HFFc6 (cell line): ENCODE results near the gene PSMD13. TPM values are rescaled to one million over a fixed set of nuclear protein-coding genes. Genes with fewer than 3 reads are reported as not detected.

Experiments used
- DNase-seq: peaks from one replicate; pipeline ENCODE4 v3.0.0-alpha.2; 2018
- H3K27ac Mint-ChIP-seq: 2 replicates; pipeline ENCODE4 v1.8.0; 2020; ENCODE audit warnings: mild to moderate bottlenecking, mixed read lengths
- H3K27me3 Mint-ChIP-seq: 2 replicates; pipeline ENCODE4 v1.8.0; 2021; ENCODE audit warnings: mild to moderate bottlenecking, moderate library complexity, mixed read lengths; ENCODE audit not compliant: insufficient read depth
- H3K36me3 Mint-ChIP-seq: 2 replicates; pipeline ENCODE4 v1.8.0; 2021; ENCODE audit warnings: low read depth, mixed read lengths
- H3K4me1 Mint-ChIP-seq: 2 replicates; pipeline ENCODE4 v1.8.0; 2020; ENCODE audit warnings: low read depth, mixed read lengths
- H3K4me3 Mint-ChIP-seq: 2 replicates; pipeline ENCODE4 v1.8.0; 2020; ENCODE audit warnings: mild to moderate bottlenecking, moderate library complexity, mixed read lengths
- H3K9me3 Mint-ChIP-seq: 2 replicates; pipeline ENCODE4 v1.8.0; 2020; ENCODE audit warnings: mild to moderate bottlenecking, mixed read lengths
- total RNA-seq, 6 experiments: library from RNA; stranded (reverse); fragmentation: NEBNext Ultra II Directional; extraction: Animal tissue kit (Norgen Biotek cat#: 25700); gene quantifications; 2 replicates in 1 of 6; 3 replicates in 5 of 6; pipeline ENCODE4 v1.2.3, GENCODE V29; 2021
- TF ChIP-seq, protein P1 (sequence below): fragments of 200-600 bp; sonication (generic); IDR thresholded peaks from 2 replicates; pipeline ENCODE4 v1.5.0; 2021; ENCODE audit warnings: antibody characterized with exemption, mild to moderate bottlenecking

The PSMD13 gene
- total RNA-seq, 6 experiments from 2014 or later = 167 to 180 (median 172) TPM

DNA sequence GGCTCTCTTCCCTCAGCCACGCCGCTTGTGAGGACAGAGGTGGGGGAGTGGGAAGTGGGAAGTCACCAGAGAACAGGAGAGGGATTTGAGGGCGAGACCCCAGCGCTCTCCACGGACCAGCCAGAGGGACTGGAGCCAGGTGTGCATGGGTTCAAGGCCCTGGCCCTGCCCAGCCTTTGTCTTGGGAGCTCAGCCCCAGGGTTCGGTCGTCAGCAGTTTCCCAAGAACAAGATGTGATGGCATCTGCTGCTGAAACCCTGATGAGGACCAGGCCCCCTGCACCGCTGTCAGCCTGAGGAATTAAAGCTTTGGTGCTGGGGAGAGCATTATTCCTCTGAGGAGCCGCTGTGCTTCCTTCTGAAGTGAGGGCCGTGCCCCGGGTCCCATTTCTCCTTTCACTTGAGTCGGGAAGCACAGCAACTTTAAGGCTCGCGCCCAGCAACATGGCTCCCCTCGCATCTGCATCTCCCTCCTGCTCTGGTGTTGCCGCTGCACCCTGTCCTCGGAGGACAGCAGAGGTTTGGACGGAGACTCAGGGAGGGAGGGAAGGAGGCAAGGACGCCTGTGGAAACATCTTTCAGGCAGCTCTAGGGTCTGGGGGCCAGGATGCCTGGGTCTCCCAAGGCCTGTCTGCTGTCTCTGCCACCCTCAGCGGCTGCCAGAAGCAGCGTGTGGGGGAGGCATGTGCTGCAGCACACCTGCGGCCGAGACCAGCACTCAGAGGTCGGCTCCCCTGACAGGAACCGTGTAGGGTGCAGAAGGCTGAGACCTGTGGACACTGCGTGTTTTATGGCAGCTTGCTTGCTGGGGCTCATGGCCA lies 58.8 kb downstream of the PSMD13 start:
- Mint-ChIP-seq H3K27ac (no peak overlapping the region), H3K27me3 (peaks cover 2% of the 10 kb centered on the region), H3K4me1 (no peaks in the 10 kb centered on the region), H3K4me3 (no peak overlapping the region), H3K9me3 (no peaks in the 10 kb centered on the region), H3K36me3 (no peaks in the 10 kb centered on the region)
- no peak for DNase-seq
- TF ChIP-seq, protein P1, sequence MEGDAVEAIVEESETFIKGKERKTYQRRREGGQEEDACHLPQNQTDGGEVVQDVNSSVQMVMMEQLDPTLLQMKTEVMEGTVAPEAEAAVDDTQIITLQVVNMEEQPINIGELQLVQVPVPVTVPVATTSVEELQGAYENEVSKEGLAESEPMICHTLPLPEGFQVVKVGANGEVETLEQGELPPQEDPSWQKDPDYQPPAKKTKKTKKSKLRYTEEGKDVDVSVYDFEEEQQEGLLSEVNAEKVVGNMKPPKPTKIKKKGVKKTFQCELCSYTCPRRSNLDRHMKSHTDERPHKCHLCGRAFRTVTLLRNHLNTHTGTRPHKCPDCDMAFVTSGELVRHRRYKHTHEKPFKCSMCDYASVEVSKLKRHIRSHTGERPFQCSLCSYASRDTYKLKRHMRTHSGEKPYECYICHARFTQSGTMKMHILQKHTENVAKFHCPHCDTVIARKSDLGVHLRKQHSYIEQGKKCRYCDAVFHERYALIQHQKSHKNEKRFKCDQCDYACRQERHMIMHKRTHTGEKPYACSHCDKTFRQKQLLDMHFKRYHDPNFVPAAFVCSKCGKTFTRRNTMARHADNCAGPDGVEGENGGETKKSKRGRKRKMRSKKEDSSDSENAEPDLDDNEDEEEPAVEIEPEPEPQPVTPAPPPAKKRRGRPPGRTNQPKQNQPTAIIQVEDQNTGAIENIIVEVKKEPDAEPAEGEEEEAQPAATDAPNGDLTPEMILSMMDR = no peak

DNA sequence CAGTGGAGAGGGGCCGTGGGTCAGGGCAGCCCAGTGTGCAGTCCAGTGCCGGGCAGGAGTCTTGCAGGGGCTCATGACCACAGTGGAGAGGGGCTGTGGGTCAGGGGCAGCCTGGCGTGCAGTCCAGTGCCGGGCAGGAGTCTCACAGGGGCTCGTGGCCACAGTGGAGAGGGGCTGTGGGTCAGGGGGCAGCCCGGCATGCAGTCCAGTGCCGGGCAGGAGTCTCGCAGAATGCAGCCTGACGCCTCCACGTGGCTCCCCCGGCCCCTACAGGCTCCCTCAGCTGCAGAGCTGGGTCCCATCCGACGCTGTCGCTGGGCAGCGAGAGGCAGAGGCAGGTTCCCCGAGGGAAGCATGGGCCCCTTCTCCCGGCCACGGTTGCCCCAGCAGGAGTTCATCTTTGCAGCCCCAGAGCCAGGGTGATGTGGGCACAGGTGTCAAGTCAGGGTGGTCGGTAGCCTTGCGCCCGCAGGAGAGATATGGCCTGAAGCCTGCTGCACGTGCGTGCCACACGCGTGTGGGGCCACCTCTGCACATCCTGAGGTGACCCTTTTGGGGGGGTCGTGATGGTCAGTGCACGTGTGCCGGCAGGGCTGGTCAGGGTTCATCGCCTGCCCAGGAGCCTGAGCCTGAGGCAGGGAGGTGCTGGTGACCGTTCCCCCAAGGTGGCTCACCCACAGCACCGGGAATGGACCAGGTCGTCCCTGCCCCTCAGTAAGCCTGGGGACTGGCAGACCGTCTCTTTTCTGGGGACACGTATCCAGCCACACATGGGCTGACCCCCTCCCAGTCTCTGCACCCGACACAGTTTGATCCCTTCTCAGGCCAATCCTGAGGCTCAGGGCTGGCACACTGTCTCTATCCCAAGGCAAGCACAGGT lies 59.6 kb downstream of the PSMD13 start:
- TF ChIP-seq, protein P1 = no peak
- Mint-ChIP-seq H3K4me3 (no peak overlapping the region), H3K27ac (no peak overlapping the region), H3K4me1 (no peaks in the 10 kb centered on the region), H3K36me3 (no peaks in the 10 kb centered on the region), H3K27me3 (peaks cover 5% of the 10 kb centered on the region), H3K9me3 (no peaks in the 10 kb centered on the region)
- DNase-seq = no peak

DNA sequence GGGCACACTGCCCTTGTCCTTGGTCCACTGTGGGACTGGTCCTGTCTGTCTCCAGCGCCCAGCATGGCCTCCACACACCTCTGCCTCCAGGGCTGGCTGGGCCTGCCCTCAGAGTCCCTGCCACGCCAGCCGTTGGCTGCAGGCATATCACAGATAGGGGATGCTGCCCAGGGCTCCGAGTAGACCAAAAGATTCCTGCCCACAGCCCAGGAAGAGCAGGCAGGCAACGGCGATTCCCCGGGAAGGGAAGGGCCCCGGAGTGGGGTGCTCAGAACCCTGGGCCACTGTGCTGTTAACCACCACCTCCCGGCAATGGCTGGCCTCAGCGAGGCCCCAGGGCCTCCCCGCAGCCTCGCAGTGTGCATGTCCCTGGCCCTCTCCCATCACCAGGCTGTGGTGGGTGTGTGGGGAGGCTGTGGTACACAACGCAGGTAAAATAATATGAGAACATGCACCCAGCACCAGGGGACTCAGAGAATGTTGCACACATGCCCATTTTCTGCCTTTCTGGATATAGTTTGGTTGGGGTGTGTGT lies 60.3 kb downstream of the PSMD13 start:
- H3K36me3 Mint-ChIP-seq = no peaks in the 10 kb centered on the region
- DNase-seq = no peak
- H3K9me3 Mint-ChIP-seq = no peaks in the 10 kb centered on the region
- H3K4me1 Mint-ChIP-seq = no peaks in the 10 kb centered on the region
- TF ChIP-seq, protein P1 = no peak
- H3K4me3 Mint-ChIP-seq = no peak overlapping the region
- H3K27me3 Mint-ChIP-seq = peaks cover 5% of the 10 kb centered on the region
- H3K27ac Mint-ChIP-seq = no peak overlapping the region

DNA sequence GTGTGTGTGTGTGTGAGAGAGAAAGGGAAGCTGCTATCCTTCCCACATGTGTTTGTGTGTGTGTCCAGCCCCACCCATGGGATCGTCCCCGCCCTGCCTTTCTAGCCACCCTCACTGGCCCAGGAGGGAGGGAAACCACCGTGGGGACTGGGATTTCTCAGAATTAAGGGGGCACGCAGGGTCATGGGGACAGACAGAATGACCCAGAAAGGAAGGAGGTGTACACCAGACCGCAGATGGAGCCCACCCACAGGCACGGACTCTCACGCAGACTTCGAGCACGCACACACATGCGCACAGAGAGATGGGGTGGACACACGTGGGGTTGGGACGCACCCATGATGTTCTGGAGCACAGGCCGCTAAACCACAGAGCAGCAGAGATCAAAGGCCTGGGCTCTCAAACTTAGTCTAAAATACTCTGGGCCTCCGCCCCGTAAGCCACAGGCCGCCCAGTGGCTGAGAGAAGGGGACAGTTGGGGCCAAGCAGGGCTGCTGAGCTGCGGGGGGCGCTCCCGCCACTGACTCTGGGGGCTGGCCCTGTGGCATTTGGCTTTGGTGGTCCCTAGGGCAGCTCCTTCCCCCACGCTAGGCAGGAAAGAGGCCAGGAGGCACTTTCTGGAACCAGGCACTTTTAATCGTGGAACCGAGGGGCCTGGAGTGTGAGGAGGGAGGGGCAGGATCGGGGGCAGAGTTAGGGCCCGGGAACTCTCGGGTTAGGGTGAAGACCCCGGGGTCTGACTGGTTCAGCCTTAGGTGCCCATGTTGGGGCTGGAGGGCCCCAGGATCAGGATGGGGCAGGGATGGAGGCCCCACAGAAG lies 61.0 kb downstream of the PSMD13 start:
- TF ChIP-seq, protein P1 = no peak
- no peaks in the 10 kb centered on the region for H3K36me3 Mint-ChIP-seq
- H3K27ac Mint-ChIP-seq = no peak overlapping the region
- no peaks in the 10 kb centered on the region for H3K4me1 Mint-ChIP-seq
- DNase-seq = no peak
- H3K27me3 Mint-ChIP-seq = peaks cover 5% of the 10 kb centered on the region
- H3K9me3 Mint-ChIP-seq = no peaks in the 10 kb centered on the region
- H3K4me3 Mint-ChIP-seq = no peak overlapping the region

DNA sequence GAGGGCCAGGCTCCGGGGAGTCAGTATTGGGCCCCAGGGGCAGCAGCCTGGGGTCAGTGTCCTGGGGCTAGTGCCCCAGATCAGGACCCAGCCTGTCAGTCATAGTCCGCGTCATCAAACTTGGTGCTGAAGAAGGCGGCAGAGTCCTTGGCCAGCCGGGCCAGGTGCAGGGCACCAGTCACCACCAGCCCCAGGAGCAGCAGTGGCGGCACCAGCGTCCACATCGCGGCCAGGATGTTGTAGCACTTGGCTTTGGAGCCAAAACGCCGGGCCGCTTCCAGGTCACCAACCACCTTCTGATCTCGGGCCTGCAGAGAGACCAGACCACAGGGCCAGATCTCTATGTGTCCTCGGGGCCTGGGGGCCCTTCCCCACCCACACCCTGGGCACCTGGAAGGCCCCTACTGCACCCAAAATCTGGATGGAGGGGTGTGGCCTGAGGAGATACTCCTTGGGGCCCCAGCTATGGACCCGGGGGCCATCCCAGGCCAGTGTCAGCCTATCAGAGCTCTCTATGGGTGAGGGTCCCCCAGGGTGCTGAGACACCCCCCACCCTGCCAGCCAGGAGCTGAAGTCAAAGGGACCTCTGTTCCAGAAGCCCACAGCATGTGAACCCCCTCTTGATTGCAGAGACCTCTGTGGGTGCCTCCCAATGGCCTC lies 61.8 kb downstream of the PSMD13 start:
- Mint-ChIP-seq H3K4me3 (no peak overlapping the region), H3K4me1 (no peaks in the 10 kb centered on the region), H3K27me3 (peaks cover 5% of the 10 kb centered on the region), H3K36me3 (no peaks in the 10 kb centered on the region), H3K27ac (no peak overlapping the region), H3K9me3 (no peaks in the 10 kb centered on the region)
- no peak for DNase-seq
- TF ChIP-seq, protein P1 = no peak
